Heart left ventricle (tissue), 13 donors: ENCODE results near the gene LRIG1.

Experiments
- CTCF ChIP-seq, 12 donors: fragments of 200-600 bp; sonication (generic) in 4 of 12; IDR thresholded peaks; one replicate each; pipeline versions ENCODE4 v1.5.0 to v1.8.0; 2018 to 2022; ENCODE audit warnings: antibody characterized with exemption in 12 of 12, mild to moderate bottlenecking in 5 of 12
- POLR2A ChIP-seq, 2 donors: fragments of 450-650 bp; IDR thresholded peaks; one replicate each; pipeline ENCODE4 v1.6.1; 2017; ENCODE audit warnings: antibody characterized with exemption in 2 of 2, mild to moderate bottlenecking in 2 of 2, moderate library complexity in 2 of 2
- donor health status: ischemic (EF 13 %, LVEDD 7.1; RV severe dilation, severe dysfunction).
- donor health status: DM: no; HTN: yes; CAD: no.
- donor health status: DM: no; HTN: no; CAD: no.
- donor health status: ischemic (EF 25% LVEDD 6.9; RV normal size, moderate dysfunction).
- donor health status: ischemic (EF 25% LVEDD 5.7; RV mildly dilated, moderate dysfunction).
- donor health status: ischemic (EF 35%, LVEDD 5.7; RV mildly dilated, moderate dysfunction).
- donor health status: nonischemic (EF 11% LVEDD 7.7; RV severe dilation, severe dysfunction).
- donor health status: DM: yes; HTN: yes; CAD: no.
- donor health status: PGD.
- donor health status: ischemic (EF 29% LVEDD 5.4; RV normal size, mild dysfunction).
- donor health status: nonischemic (EF 23%, LVEDD 6.1; RV moderate dilation, normal function).

GRCh38 chr3:66338927-66339326 lies 161.9 kb downstream of the LRIG1 start:
- TF ChIP-seq CTCF (IDR thresholded peaks at IDR 0.05) (no peak), POLR2A (IDR thresholded peaks at IDR 0.05) (no peak)
